HEK293 (cell line): ENCODE data around the gene HOXA3.

Experiments
- SCRT2 ChIP-seq: fragments of 450-650 bp; formaldehyde crosslinking; IDR thresholded peaks from 2 replicates; pipeline ENCODE4 v1.5.1; 2016; ENCODE audit warnings: missing biosample characterization, missing genetic modification characterization
- TCF7L2 ChIP-seq: IDR thresholded peaks from 2 replicates; pipeline ENCODE4 v1.6.1; 2011; ENCODE audit warnings: low read depth, mild to moderate bottlenecking, inconsistent platforms, low read length, moderate library complexity, borderline replicate concordance
- TRIM28 ChIP-seq: IDR thresholded peaks from 2 replicates; pipeline ENCODE4 v1.6.1; 2011; ENCODE audit warnings: low read length, control low read depth, borderline replicate concordance
- ZNF266 ChIP-seq: fragments of 450-650 bp; formaldehyde crosslinking; IDR thresholded peaks from 2 replicates; pipeline ENCODE4 v1.5.1; 2016; ENCODE audit warnings: missing biosample characterization, missing genetic modification characterization, low read depth
- ZNF311 ChIP-seq: fragments of 450-650 bp; formaldehyde crosslinking; IDR thresholded peaks from 2 replicates; pipeline ENCODE4 v1.5.1; 2017; ENCODE audit warnings: missing biosample characterization, missing genetic modification characterization, borderline replicate concordance
- ZNF558 ChIP-seq: fragments of 450-650 bp; formaldehyde crosslinking; IDR thresholded peaks from 2 replicates; pipeline ENCODE4 v1.5.1; 2016; ENCODE audit warnings: missing biosample characterization, missing genetic modification characterization
- ZNF626 ChIP-seq: fragments of 450-650 bp; sonication (Bioruptor Pico); formaldehyde crosslinking; IDR thresholded peaks from 2 replicates; pipeline ENCODE4 v1.5.1; 2018; ENCODE audit warnings: missing biosample characterization, missing genetic modification characterization, inconsistent platforms
- ZNF747 ChIP-seq: fragments of 450-650 bp; formaldehyde crosslinking; IDR thresholded peaks from 2 replicates; pipeline ENCODE4 v1.5.1; 2016; ENCODE audit warnings: missing biosample characterization, missing genetic modification characterization
- TF ChIP-seq, protein P1 (sequence below): fragments of 450-650 bp; formaldehyde crosslinking; IDR thresholded peaks from 2 replicates; pipeline ENCODE4 v1.5.1; 2016; ENCODE audit warnings: missing biosample characterization, missing genetic modification characterization
- TF ChIP-seq, protein P2 (sequence below): fragments of 450-650 bp; formaldehyde crosslinking; IDR thresholded peaks from 2 replicates; pipeline ENCODE4 v1.5.1; 2016; ENCODE audit warnings: missing biosample characterization, missing genetic modification characterization
- TF ChIP-seq, protein P3 (sequence below): fragments of 450-650 bp; formaldehyde crosslinking; IDR thresholded peaks from 2 replicates; pipeline ENCODE4 v1.5.1; 2016; ENCODE audit warnings: missing biosample characterization, missing genetic modification characterization, low read depth
- TF ChIP-seq, protein P4 (sequence below): sonication (generic); formaldehyde crosslinking; IDR thresholded peaks from 2 replicates; pipeline ENCODE4 v1.8.1; 2022; ENCODE audit warnings: mild to moderate bottlenecking, moderate library complexity, missing genetic modification reagents
- TF ChIP-seq, protein P5 (sequence below): fragments of 450-650 bp; formaldehyde crosslinking; IDR thresholded peaks from 2 replicates; pipeline ENCODE4 v1.5.1; 2017; ENCODE audit warnings: missing biosample characterization, missing genetic modification characterization

DNA sequence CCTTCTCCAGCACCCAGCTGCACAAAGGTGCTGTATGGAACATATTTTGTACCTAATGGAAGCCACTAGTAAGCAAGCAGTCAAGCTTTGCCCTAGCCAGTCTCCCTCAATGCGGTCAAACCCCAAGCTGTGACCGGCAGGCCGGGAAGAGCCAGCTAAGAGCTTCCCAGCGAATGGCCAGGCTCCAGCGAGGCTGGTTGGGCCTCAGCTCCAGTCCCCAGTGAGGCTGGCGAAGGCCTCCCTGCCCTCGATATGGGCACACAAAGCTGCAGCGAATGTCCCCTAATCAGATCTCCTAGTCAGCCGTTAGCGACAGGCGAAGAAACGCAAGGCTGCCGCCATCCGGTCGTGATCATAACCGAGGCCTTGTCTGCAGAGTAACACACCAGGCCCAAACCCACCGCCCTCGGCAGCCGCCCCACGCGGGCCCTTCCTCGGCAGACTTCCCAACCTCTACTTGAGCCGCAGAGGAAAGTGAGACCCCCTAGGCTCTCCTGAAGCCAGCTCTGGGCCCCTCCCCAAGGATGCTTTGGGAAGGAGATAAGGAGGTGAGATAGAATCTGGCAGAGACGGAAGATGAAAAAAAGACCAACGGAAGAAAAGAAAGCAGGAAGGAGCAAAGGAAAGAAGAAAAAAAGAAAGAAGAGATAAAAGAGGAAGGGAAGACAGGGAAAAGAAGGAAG, 16.0 kb upstream of the HOXA3 start:
- TF ChIP-seq ZNF311 (no peak), SCRT2 (tag by site-specific recombination) (no peak), ZNF558 (tag by site-specific recombination) (no peak), TRIM28 (no peak), ZNF747 (tag by site-specific recombination) (no peak), TCF7L2 (no peak), ZNF266 (tag by site-specific recombination) (0 out of 2 replicates have a peak, but pooled peaks have one; percentile 4), ZNF626 (tag by site-specific recombination) (no peak)
- TF ChIP-seq, protein P1, sequence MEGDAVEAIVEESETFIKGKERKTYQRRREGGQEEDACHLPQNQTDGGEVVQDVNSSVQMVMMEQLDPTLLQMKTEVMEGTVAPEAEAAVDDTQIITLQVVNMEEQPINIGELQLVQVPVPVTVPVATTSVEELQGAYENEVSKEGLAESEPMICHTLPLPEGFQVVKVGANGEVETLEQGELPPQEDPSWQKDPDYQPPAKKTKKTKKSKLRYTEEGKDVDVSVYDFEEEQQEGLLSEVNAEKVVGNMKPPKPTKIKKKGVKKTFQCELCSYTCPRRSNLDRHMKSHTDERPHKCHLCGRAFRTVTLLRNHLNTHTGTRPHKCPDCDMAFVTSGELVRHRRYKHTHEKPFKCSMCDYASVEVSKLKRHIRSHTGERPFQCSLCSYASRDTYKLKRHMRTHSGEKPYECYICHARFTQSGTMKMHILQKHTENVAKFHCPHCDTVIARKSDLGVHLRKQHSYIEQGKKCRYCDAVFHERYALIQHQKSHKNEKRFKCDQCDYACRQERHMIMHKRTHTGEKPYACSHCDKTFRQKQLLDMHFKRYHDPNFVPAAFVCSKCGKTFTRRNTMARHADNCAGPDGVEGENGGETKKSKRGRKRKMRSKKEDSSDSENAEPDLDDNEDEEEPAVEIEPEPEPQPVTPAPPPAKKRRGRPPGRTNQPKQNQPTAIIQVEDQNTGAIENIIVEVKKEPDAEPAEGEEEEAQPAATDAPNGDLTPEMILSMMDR (tag by site-specific recombination): peak; percentile 23; the same call in 1 of the 2 replicates
- TF ChIP-seq, protein P2, sequence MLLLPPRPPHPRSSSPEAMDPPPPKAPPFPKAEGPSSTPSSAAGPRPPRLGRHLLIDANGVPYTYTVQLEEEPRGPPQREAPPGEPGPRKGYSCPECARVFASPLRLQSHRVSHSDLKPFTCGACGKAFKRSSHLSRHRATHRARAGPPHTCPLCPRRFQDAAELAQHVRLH (tag by site-specific recombination): 0 out of 2 replicates have a peak, but pooled peaks have one; percentile 11
- TF ChIP-seq, protein P3, sequence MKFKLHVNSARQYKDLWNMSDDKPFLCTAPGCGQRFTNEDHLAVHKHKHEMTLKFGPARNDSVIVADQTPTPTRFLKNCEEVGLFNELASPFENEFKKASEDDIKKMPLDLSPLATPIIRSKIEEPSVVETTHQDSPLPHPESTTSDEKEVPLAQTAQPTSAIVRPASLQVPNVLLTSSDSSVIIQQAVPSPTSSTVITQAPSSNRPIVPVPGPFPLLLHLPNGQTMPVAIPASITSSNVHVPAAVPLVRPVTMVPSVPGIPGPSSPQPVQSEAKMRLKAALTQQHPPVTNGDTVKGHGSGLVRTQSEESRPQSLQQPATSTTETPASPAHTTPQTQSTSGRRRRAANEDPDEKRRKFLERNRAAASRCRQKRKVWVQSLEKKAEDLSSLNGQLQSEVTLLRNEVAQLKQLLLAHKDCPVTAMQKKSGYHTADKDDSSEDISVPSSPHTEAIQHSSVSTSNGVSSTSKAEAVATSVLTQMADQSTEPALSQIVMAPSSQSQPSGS (tag by site-specific recombination): no peak
- TF ChIP-seq, protein P4, sequence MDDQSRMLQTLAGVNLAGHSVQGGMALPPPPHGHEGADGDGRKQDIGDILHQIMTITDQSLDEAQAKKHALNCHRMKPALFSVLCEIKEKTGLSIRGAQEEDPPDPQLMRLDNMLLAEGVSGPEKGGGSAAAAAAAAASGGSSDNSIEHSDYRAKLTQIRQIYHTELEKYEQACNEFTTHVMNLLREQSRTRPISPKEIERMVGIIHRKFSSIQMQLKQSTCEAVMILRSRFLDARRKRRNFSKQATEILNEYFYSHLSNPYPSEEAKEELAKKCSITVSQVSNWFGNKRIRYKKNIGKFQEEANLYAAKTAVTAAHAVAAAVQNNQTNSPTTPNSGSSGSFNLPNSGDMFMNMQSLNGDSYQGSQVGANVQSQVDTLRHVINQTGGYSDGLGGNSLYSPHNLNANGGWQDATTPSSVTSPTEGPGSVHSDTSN (CRISPR knock-in tag): no peak
- TF ChIP-seq, protein P5, sequence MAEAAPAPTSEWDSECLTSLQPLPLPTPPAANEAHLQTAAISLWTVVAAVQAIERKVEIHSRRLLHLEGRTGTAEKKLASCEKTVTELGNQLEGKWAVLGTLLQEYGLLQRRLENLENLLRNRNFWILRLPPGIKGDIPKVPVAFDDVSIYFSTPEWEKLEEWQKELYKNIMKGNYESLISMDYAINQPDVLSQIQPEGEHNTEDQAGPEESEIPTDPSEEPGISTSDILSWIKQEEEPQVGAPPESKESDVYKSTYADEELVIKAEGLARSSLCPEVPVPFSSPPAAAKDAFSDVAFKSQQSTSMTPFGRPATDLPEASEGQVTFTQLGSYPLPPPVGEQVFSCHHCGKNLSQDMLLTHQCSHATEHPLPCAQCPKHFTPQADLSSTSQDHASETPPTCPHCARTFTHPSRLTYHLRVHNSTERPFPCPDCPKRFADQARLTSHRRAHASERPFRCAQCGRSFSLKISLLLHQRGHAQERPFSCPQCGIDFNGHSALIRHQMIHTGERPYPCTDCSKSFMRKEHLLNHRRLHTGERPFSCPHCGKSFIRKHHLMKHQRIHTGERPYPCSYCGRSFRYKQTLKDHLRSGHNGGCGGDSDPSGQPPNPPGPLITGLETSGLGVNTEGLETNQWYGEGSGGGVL: no peak
